Activated CD4-positive, alpha-beta T cell treated with anti-CD3 and anti-CD28 coated beads, Interleukin-2, amount 50 U/mL, for 16 hours (primary cell): ENCODE results near the gene GID8.

Experiments
- DNase-seq: peaks from one replicate; pipeline ENCODE4 v3.0.0-alpha.2; 2020

GID8 gene

DNA sequence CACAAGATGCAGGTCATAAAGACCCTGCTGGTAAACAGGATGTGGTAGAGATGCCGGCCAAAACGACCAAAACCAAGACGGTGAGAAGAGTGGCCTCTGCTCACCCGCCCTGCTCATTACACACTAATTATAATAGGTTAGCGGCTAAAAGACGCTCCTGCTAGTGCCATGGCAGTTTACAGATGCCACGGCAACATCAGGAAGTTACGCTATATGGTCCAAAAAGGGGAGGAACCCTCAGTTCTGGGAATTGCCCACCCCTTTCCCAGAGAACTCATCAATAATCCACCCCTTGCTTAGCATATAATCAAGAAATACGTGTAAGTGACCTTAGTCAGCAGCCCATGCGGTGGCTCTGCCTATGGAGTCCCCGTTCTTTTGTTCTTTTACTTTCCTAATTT, 51.3 kb downstream of the GID8 start:
- peak; percentile 16 for DNase-seq

DNA sequence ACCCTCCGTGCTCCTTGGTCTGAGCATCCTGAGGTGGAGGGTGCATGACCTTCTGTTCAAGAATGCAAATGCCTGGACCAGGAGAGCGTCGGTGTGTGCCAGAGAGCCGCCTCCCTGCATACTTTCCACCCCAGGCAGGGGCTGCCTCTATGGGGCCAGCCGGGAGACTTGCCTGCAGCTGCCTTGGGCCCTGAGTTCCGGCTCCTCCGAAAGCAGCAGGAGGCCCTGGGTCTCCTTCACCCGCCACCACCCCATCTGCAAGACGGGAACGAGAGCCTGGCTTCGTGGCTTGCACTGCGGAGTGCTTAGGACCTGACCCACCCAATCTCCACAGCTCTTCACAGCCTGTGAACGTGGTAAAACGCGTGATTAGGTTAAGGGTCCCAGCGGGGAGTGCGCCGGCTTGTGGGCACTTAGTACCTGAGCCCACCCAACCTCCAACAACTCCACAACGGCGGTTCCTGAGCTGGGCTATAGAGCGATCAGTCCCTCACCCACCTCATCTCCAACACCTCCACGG, 52.4 kb downstream of the GID8 start:
- no peak for DNase-seq

DNA sequence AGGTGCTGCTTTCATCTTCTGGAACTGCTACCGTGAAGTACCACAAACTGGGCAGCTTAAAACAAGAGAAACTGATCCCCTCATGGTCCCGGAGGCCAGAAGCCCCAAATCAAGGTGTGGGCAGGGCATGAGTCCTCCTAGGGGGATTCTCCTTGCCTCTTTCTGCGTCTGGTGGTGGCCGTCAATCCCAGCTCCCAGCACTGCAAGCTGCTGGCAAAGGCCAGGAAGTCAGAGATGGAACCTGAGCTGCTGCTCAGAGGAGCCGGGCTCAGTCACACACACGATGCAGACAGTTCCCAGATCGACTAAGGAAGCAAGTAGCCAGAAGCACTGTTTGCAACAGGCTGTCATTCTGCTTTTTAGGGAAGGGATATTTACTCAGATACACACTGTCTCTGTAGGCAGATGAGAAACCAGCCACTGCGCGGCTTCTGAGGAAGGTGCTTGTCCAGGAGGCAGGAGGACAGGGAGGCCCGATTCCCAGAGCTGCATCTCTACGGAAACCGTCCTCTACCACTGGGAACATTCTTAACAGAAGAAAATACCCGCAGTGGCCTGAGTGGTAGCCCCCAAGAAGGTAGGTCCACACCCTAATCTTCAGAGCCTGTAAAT, 53.4 kb downstream of the GID8 start:
- no peak for DNase-seq

DNA sequence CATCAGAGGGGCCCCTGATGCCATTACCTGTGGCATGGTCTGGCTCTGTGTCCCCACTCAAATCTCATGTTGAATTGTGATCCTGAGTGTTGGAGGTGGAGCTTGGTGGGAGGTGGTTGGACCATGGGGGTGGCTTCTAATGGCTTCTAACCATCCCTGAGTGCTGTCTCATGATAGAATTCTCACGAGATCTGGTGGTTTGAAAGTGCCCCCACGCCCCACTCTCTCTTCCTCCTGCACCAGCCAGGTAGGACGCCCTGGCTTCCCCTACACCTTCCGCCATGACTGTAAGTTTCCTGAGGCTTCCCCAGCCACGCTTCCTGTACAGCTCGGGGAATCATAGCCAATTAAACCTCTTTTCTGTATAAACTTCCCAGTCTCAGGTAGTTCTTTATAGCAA, 53.9 kb downstream of the GID8 start:
- no peak for DNase-seq

DNA sequence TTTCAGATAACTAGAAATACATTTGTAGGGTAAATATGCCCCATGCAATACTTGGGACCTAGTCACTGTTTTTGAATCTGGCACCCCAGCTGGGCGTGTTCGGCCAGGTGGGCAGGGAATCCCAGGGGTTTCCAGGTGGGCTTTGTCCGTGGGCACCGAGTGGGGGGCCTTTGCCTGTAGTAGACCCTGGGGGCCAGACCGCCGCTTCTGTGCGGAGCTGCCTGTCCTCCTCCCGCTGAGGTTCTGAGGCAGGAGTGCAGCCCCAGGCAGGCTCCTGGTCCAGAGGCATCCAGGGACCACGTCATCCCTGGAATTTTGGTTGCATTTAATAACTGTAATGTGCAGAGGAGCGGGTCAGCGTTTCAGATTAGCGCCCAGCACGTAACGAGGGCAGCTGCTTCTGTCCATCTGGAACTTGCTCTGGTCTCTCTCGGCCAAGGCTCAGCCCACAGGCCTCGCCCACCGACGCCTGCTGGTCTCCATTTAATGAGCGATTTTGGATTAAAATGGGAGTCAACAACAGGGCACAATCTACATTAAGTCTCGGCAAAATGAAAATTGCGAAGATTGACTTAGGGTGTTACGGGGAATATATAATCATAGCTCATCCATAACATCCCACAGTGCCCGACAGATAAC, 56.0 kb downstream of the GID8 start:
- DNase-seq: no peak

DNA sequence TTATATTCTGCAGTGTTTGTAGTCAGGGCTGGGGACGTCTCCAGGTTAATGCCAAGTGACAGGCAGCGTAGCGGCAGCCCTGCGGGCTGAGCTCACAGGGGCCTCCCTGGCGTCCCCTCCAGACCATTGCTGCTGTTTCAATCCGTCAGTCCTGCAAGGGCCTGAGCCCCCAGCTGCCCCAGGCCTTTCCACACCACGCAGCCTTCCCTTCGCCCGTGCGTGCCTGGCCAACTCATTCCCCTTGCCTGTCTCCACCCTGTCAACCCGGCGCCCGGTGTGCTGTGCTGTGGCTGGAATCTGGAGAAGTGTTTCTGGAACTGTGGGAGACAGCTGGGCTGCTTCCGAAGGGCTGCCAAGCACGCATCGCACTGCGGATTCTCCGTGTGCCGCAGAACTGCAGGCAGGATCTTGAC, 56.9 kb downstream of the GID8 start:
- DNase-seq: no peak

DNA sequence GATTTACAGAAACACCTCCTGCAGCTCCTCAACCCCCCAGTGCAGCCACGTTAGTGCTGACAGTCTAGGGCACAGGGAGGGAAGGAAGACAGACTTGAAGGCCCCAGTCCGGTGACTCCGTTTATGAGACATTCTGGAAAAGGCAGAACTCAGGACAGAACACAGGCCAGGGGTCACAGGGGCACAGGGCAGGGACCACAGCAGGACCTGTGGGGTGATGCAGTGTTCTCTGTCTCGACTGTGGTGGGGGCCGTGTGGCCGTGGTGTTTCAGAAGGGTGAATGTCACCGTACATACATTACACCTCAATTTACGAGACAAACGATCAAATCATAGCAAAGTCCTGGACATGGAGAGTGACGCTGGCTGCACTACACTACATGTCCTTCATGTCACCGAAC, 57.5 kb downstream of the GID8 start:
- DNase-seq: no peak

DNA sequence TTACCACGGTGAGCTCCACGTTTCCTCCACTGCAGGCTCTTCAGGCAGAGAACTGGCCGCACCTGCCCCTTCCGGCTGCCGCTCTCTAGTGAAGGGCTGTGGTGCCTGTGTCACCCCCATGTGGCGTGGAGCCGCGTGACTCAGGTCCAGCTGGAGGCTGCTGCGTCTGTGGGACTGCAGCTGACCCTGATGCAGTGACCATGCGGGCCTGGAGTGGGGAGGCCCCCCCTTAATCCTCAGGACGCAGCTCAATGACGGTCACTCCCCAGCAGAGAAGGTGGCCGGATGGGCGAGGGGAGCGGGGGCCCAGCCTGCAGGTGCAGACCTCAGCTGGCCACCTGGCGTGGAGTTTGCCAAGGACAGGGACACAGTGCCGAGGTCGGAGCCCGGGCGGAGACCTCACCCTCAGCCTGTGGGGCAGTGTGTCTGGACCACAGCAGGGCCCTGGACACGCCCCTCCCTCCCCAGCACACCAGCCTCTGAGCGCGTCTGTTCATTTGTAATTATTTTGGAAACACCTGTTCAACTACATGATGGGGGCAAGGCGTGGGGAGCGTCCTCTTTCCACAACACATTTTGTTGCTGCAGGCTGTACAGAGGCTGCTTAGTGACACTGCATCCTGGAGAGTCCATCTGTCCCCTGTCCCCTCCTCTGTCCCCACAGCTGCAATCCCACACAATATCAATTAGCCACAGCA, 58.1 kb downstream of the GID8 start:
- no peak for DNase-seq

DNA sequence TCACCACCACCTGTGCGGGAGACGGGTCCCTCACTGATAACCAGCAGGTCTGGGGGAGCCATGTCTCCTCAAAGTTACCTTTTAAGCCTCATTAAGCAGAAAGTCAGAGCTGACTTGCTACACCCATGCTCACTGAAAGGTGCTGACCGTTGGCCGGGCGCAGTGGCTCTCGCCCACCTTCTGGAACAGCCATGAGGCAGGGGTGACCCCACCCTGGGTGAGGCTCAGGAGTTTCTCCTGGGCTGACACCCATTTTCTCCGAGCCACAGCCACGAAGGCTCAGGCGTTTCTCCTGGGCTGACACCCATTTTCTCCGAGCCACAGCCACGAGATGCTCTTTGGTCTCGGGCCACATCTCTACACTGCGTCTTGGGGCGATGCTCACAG, 58.6 kb downstream of the GID8 start:
- DNase-seq: no peak

DNA sequence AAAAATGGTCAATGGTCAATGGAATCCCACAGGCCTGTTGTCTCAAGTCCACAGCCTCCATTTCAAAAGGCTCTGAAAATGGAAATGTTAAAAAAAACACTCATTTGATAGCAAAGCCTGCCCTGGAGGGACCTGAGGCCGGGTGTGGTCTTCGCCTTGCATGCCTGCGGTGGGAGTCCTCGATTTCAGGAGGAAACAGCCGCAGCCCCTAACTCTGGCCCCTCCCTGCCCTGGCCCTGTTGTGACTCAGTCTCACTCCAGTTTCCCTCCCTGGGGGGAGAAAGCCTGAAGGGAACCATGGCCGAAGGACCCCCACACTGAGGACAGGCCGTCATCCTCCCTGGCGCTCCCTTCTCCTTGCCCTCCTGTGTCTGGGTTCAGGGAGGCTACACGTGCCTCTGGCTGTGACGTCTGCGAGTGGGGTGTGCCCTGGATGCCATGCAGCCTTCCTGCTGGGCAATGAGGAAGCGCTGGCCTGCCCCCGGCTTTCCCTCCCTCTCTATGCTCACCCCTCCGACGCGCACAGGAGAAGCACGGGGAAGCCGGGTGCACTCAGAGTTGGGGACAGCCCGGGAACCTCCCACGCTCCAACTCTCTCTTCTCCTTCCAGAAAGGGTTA, 59.6 kb downstream of the GID8 start:
- DNase-seq: no peak
